ENCODE results near the gene ABCA3. TPM values are rescaled to one million over a fixed set of nuclear protein-coding genes. Genes with fewer than 3 reads are reported as not detected.

ABCA3 gene
- total RNA-seq = 7.3 TPM

GRCh38 chr16:2340564-2341455 lies at the start of gene ABCA3:
TSS of gene ABCA3 (minus strand) at chr16:2340728. CDS start at chr16:2326466, 14,262 bp downstream.

GRCh38 chr16:2267913-2268666 lies 72.4 kb downstream of the ABCA3 start, which contains the start of gene RNPS1:
TSS of gene RNPS1 (minus strand) at chr16:2268126. CDS start at chr16:2264643, 3,483 bp downstream.

GRCh38 chr16:2251296-2252111 lies 89.0 kb downstream of the ABCA3 start, which contains the start of gene ECI1:
TSS of gene ECI1 (minus strand) at chr16:2251587. CDS start at chr16:2251566, 21 bp downstream.

GRCh38 chr16:2236337-2237101 lies 104.0 kb downstream of the ABCA3 start, which contains the start of gene DNASE1L2:
TSS of gene DNASE1L2 (plus strand) at chr16:2236444. CDS start at chr16:2236817, 373 bp downstream.

Small RNAs within 50 kb of the gene (small RNA-seq; reads per million reads assigned to genes)
- gene MIR3677 (ENCODE audit: low replicate concordance) = not detected
- not detected for gene MIR4717 (ENCODE audit: low replicate concordance)

Other genes starting within 250 kb of the ABCA3 start
- gene PKD1, start 204.8 kb downstream of the ABCA3 start, total RNA-seq = 162 TPM
- gene RAB26, start 192.1 kb downstream of the ABCA3 start, total RNA-seq = 0.58 TPM
- 40.6 TPM for gene TRAF7, start 184.9 kb downstream of the ABCA3 start, total RNA-seq
- gene CASKIN1, start 144.1 kb downstream of the ABCA3 start, total RNA-seq = 1.6 TPM
- 31.9 TPM for gene MLST8, start 135.3 kb downstream of the ABCA3 start, total RNA-seq
- 5.4 TPM for gene BRICD5, start 129.9 kb downstream of the ABCA3 start, total RNA-seq
- 14.0 TPM for gene PGP, start 125.9 kb downstream of the ABCA3 start, total RNA-seq
- 37.2 TPM for gene E4F1, start 117.1 kb downstream of the ABCA3 start, total RNA-seq
- gene DNASE1L2, start 104.3 kb downstream of the ABCA3 start, total RNA-seq = 1.3 TPM
- gene ECI1, start 89.1 kb downstream of the ABCA3 start, total RNA-seq = 51.0 TPM
- gene RNPS1, start 72.6 kb downstream of the ABCA3 start, total RNA-seq = 78.3 TPM
- gene CCNF, start 88.7 kb upstream of the ABCA3 start, total RNA-seq = 10.5 TPM
- gene TEDC2, start 119.4 kb upstream of the ABCA3 start, total RNA-seq = 10.8 TPM
- gene NTN3, start 130.6 kb upstream of the ABCA3 start, total RNA-seq = 13.0 TPM
- 24.3 TPM for gene TBC1D24, start 134.4 kb upstream of the ABCA3 start, total RNA-seq
- gene ATP6V0C, start 173.2 kb upstream of the ABCA3 start, total RNA-seq = 46.2 TPM
- 50.0 TPM for gene AMDHD2, start 179.6 kb upstream of the ABCA3 start, total RNA-seq
- gene CEMP1, start 190.7 kb upstream of the ABCA3 start, total RNA-seq = 1.1 TPM
- 31.5 TPM for gene PDPK1, start 197.3 kb upstream of the ABCA3 start, total RNA-seq

Measured in metanephros (tissue), 2 donors.